GM19239 (cell line): ENCODE data around the gene MYO1E.

ENCODE experiments used
- DNase-seq: peaks from one replicate; pipeline ENCODE4 v3.0.0; 2011; ENCODE audit warnings: low spot score; ENCODE audit not compliant: insufficient read length
- FAIRE-seq: peaks from 2 replicates; lab custom pipeline; 2011; peaks lifted over from hg19 to GRCh38; lab: Jason Lieb, UNC

The MYO1E gene

DNA sequence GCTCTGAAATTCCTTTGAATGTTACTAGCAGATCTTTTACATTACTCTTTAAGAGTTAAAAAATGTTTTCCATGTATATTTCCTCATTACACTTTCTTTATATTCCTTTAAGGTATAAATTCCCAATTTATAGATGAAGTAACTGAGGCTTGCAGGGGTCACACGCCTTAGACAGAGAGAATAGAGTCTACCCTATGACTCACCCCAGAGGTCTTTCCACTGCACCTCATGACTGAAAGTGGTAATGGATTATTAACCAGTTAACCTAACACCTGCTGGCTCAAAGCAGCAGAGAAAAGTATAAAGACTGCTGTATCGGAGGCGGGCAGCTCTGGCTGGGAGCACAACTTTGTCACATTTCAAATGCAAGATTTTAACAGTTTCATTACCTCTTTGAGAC, 128.3 kb downstream of the MYO1E start:
- peak; percentile 51 for DNase-seq
- FAIRE-seq = peak; percentile 100

- FAIRE-seq (no peak), DNase-seq (no peak)
These were observed 129.0 kb downstream of the MYO1E start for GRCh38 chr15:59243622-59244021.

DNA sequence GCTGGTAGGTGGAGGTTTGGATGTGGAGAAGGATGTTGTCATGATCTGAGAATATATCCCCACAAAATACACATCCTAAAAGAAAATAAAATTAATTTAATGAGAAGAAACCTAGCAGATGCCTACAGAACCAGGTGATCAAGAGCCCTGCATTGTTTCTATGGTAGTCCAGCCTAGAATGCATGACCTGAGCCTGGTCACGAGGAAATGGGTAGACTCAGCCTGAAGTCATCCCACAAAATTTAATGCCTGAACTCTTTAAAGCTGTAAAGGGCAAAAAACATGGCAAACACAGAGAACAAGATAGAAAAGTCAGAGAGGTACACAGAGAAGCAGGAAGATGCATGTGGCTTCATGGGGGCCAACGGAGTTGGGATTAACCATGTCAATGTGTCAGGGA, 130.0 kb downstream of the MYO1E start:
- DNase-seq = no peak
- FAIRE-seq = no peak

DNA sequence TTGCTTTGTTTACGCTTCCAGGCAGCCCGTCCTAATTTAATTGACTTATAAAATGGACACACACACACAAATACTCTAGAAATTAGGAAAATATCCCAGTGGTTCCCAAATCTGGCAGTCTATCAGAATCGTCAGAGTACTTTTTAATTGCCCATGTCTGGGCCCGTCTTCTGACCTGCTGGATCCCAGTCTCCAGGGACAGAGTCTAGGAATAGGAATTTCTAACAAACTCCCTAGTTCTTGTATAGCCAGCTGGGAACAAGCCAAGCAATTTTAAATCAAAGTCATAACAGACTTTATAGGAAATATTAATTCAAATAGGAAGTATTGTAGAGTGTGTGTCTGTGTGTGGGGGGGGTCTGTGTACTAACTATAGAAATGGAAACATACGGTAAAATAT, 132.6 kb downstream of the MYO1E start:
- FAIRE-seq = no peak

GRCh38 chr15:59237924-59238331, 134.7 kb downstream of the MYO1E start:
- FAIRE-seq (peak; percentile 99), DNase-seq (no peak)

More for the DNA sequence above, 132.6 kb downstream of the MYO1E start:
- no peak for DNase-seq

DNA sequence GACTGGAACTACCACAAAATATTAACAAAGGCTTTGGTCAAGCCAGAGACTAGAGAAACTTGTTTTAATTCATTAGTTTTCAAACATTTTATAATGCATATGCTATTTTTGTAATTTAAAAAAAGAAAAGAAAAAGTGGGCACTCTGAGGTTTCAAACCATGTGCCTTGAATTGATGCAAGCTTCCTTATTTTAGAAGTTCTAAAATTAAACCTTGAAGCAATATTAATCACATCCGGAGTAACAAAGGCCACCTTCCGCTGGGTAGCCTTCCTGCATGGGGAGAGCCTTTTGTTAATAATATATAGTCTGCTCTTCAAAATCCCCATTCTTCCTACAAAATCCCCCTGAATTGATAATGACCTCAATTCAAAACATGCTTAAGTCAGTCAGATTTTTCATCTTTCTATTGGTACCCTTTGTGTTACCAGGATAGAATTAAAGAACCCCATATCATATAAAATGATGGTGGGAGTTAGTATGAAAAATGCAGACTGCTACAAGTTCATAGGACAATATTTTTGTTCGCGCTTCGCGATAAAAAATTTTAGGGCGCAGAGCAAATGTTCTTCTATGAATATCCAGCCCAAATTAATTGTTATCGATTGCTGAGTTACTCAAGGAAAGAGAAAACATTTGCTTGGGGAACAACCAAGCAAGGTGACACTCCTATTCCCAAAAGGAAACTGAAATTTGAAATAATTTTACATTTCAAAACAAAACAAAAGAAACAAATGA, 135.4 kb downstream of the MYO1E start:
- FAIRE-seq (no peak), DNase-seq (no peak)

DNA sequence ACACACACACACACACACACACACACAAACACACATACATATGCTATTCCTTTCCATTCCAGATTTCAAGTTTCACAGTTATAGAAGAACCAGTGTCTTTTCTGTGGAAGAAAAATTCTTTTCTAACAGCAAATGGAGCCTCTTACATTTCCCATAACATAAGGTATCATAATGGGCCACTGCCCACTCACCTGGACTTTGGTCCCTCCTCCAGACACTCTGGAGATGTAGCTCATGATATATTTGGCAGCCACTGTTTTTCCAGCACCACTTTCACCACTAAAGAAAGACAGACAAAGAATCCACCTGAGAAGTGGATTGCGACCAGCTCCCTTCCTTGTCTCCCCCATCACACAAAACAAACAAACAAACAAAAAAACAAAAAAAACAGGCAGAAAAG, 136.3 kb downstream of the MYO1E start:
- no peak for DNase-seq
- peak; percentile 86 for FAIRE-seq

DNA sequence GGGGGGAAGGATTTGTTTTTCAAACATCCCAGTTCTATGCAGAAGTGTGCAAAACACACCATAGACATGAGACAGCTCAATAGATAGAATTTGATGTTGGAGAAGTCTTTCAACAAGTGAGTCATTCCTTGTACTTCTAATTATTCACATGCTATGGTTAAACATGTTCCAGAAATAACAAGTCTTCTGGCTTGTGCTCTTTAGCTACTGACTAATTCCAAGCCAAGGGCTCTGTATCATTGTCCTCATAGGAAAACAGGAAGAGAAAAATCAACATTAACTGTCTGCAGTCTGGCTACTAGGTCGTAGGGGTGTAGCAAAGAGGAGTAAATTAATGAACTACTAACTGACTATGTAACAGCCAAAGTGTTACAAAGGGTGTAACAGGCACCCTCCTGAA, 140.2 kb downstream of the MYO1E start:
- DNase-seq (no peak), FAIRE-seq (no peak)

GRCh38 chr15:59230531-59231055, 142.1 kb downstream of the MYO1E start:
- no peak for DNase-seq
- FAIRE-seq = no peak

DNA sequence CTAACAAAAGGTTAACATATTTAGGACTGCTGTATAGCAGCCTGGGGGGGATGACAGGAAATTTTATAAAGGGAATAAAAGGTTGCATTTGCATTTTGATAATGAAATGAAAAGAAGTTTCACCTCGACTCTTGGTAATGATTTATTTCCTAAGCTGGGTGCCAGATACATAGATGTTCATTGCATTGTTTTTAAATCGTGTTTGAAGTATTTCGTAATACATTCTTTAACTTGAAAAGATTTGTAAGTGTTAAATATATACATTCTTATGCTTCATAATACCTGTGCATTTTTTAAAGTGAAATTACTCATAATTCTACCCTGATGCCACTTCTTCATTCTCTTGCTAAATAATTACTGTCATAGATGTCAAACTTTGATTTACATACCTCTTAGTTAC, 143.2 kb downstream of the MYO1E start:
- DNase-seq (no peak), FAIRE-seq (no peak)

GRCh38 chr15:59229015-59229414, 143.7 kb downstream of the MYO1E start:
- no peak for DNase-seq
- no peak for FAIRE-seq

GRCh38 chr15:59227021-59227420, 145.7 kb downstream of the MYO1E start:
- FAIRE-seq = no peak
- no peak for DNase-seq

DNA sequence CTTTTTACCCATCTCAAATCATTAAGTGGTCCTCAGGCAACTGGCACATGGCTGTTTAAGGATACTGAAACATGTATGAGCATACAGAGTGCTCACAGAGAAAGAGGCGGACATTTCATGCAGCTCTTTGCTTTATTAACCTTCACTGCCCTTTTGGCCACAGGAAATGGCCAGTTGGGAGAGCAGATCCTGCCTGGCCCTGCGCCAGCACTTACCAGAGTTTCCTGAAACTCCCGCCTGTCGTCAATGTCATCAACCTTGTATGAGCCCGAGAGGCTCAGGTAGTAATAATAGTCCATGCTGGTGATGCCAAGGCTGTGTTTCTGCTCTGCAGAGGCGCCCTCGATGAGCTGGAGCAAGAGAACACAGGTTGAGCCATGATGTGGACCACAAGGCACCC, 148.2 kb downstream of the MYO1E start:
- FAIRE-seq (no peak), DNase-seq (no peak)

DNA sequence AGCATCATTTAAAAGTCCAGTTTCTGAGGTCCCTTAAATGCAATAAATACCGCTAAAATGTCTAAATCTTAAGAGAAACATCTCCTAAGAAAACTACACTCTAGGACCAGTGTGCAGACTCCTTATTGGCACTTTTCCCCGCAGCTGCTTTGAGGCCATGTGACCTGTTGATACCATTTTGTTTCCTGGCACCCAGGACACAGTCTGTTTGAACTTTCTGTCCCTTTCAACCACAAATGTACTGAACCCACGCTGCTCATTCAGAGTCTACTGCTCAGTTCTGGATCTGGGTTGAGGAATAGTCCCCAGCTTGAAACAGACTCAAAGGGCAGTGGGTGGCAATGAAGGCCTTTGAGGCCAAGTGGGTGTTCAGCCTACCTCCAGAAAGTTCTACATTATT, 148.9 kb downstream of the MYO1E start:
- DNase-seq = no peak
- no peak for FAIRE-seq

GRCh38 chr15:59222906-59223550, 149.6 kb downstream of the MYO1E start:
- no peak for FAIRE-seq
- DNase-seq = no peak

DNA sequence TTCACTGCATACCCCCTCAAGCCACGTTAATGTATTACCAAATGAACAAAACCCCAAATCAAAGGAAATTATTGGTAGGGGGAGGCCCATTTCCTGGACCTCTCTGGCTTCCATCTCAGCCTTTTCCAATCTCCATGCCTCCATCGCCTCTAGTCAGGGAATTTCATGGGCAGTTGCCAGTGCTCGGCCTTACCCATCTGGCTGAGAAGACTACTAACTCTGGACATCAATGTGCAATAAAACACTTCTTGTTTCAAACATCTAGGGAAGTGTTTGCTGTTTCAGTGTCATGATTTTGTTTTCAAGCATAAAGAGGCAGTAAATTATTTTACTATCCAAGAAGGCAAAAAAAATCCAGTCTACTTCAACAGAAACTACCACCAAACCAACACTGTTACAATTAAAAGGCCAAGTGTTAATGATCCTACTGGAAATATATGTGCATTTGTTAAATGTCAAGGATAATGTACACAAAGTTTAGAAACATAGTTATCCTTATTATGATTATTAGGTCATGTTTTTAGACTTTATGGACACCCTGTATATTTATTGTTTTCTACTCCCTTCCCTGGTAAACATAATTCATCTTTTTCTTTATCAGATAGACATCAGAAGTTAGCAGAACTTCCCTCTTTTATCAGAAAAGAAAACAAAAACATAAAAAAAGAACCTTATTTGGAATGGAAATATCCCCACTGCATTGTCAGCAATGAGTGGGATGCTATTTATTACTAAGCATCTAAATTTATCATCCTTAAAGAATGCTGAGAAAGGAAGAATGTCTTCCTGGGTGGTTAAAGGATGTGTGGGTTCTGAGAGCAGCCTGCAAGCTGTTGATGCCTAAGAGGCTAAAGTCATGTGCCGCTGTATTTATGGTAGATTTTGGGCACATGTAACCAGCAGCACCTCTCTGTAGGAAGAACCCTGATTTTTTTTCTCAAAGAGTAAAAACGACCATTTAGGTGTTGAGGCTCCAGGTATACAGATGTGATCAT, 150.9 kb downstream of the MYO1E start:
- DNase-seq (no peak), FAIRE-seq (no peak)

DNA sequence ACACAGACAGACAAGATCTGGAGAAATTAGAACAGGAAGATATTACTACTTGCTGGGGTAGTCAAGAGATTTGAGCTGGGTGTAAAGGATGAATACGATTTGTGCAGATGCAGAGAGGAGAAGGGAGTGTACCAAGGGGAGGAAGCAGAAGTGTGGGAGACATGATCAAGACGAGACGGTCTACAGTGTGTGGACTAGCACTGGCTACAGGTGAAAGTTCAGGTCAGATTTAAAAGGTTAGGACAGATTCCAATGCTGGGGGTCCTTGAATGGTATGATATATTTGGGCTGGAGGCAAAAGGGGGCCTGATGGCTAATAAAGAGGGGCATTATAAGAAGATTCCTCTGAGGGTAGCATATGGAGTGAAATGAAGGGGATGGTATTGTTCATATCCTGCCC, 154.0 kb downstream of the MYO1E start:
- no peak for DNase-seq
- FAIRE-seq = peak; percentile 31

GRCh38 chr15:59217876-59218498, 154.7 kb downstream of the MYO1E start:
- FAIRE-seq = no peak
- no peak for DNase-seq

DNA sequence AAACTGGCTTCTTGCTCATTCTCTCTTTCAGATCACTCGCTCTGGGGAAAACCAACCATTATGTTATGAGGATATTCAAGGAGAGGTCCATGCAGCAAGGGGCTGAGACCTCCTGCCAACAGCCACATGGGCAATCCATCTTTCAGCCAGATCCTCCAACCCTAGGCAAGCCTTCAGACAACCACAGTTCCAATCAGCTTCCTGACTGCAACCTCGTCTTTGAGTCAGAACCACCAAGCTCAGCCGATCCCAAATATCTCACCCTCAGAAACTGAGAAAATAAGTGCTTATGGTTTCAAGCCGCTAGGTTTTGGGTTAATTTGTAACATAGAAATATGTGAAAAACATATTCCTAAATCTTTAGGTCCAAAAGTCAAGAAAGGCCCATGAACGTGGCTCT, 155.8 kb downstream of the MYO1E start:
- DNase-seq (no peak), FAIRE-seq (no peak)

DNA sequence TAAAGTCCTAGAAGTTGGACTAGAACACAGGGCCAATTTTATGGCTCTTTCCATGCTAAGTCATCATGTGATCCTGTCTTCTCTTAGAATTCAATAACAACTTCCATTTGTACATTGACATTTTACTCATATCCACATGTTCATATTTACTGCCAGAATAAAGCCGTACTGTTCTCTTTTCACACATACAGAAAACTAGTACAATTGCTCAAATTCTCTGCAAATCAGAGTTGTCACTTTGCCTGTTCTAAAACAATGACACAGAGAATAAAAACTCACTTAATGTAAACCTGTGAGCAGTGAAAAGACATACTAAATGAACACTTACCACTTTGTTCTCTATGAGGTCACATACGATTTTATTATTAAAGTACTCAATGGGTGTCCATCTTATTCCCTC, 162.5 kb downstream of the MYO1E start:
- no peak for FAIRE-seq

More for the DNA sequence above, 162.5 kb downstream of the MYO1E start:
- no peak for DNase-seq
